PC-3 (cell line): Measurements from ENCODE around the gene ATP2B2. TPM values are rescaled to one million over a fixed set of nuclear protein-coding genes. Genes with fewer than 3 reads are reported as not detected.

Source experiments
- ATAC-seq: fragments of 200-7000 bp; cut with Tn5 transposase; 2 replicates; pipeline ENCODE4 v1.9.1; 2020; ENCODE audit warnings: mild to moderate bottlenecking, moderate library complexity
- BruUV-seq: library from RNA; stranded (reverse); fragments of 400-500 nt; replicated peaks from 2 replicates; lab custom pipeline; 2021; lab: Mats Ljungman, UMichigan
- CTCF ChIA-PET: fragments of 300-600 bp; sonication (Branson Sonifier 250); formaldehyde crosslinking; loops from one replicate; lab custom pipeline; 2022; ENCODE audit warnings: antibody characterized with exemption; lab: Charles Lee
- POLR2A ChIA-PET: fragments of 300-600 bp; sonication (Branson Sonifier 250); formaldehyde crosslinking; loops from one replicate; lab custom pipeline; 2022; ENCODE audit warnings: antibody characterized with exemption; ENCODE audit not compliant: unreplicated experiment; lab: Charles Lee
- DNase-seq: peaks from one replicate; pipeline ENCODE4 v3.0.0-alpha.2; 2015
- H2AFZ ChIP-seq: fragments of 300-600 bp; sonication (generic); 2 replicates; pipeline ENCODE4 v1.6.0; 2016; ENCODE audit warnings: antibody characterized with exemption, low read length
- H3F3A ChIP-seq: fragments of 300-600 bp; sonication (generic); one replicate; pipeline ENCODE4 v1.6.0; 2017; ENCODE audit warnings: antibody characterized with exemption, low read length, control low read depth, mild to moderate bottlenecking; ENCODE audit not compliant: unreplicated experiment
- H3K27ac ChIP-seq: fragments of 300-600 bp; sonication (generic); 2 replicates; pipeline ENCODE4 v1.5.1; 2016; ENCODE audit warnings: mild to moderate bottlenecking, low read length
- H3K27me3 ChIP-seq: fragments of 300-600 bp; sonication (generic); 2 replicates; pipeline ENCODE4 v1.6.1; 2016; ENCODE audit warnings: low read length, mixed read lengths
- H3K36me3 ChIP-seq: fragments of 300-600 bp; sonication (generic); 2 replicates; pipeline ENCODE4 v1.6.1; 2016; ENCODE audit warnings: low read depth, mixed run types, low read length, mixed read lengths
- H3K4me1 ChIP-seq: fragments of 300-600 bp; sonication (generic); 2 replicates; pipeline ENCODE4 v1.5.1; 2016; ENCODE audit warnings: low read length; ENCODE audit not compliant: insufficient read depth
- H3K4me2 ChIP-seq: fragments of 300-600 bp; sonication (generic); 2 replicates; pipeline ENCODE4 v1.6.0; 2016; ENCODE audit warnings: low read length
- H3K4me3 ChIP-seq: fragments of 300-600 bp; sonication (generic); 2 replicates; pipeline ENCODE4 v1.5.1; 2016; ENCODE audit warnings: mild to moderate bottlenecking, low read length, mixed read lengths
- H3K79me2 ChIP-seq: fragments of 300-600 bp; sonication (generic); 2 replicates; pipeline ENCODE4 v1.6.1; 2017; ENCODE audit warnings: low read length, mixed read lengths
- H3K9ac ChIP-seq: fragments of 300-600 bp; sonication (generic); 2 replicates; pipeline ENCODE4 v1.6.0; 2016; ENCODE audit warnings: mild to moderate bottlenecking, low read length
- H3K9me2 ChIP-seq: fragments of 300-600 bp; sonication (generic); replicated peaks from 2 replicates; pipeline ENCODE4 v1.6.1; 2016; ENCODE audit warnings: mixed run types, low read length, mixed read lengths
- H3K9me3 ChIP-seq: fragments of 300-600 bp; sonication (generic); 2 replicates; pipeline ENCODE4 v1.6.1; 2016; ENCODE audit warnings: low read length, mixed read lengths
- H4K20me1 ChIP-seq: fragments of 300-600 bp; sonication (generic); 2 replicates; pipeline ENCODE4 v1.6.1; 2016; ENCODE audit warnings: low read length, mixed read lengths
- EZH2 ChIP-seq: fragments of 300-600 bp; sonication (generic); IDR thresholded peaks from one replicate; pipeline ENCODE4 v1.6.1; 2017; ENCODE audit warnings: antibody characterized with exemption, mild to moderate bottlenecking, low read length; ENCODE audit not compliant: unreplicated experiment
- EZH2phosphoT487 ChIP-seq: fragments of 300-600 bp; sonication (generic); IDR thresholded peaks from 2 replicates; pipeline ENCODE4 v1.6.1; 2018; ENCODE audit warnings: mild to moderate bottlenecking, antibody characterized with exemption, low read length, borderline replicate concordance
- intact Hi-C: fragments of 100-400 bp; cut with micrococcal nuclease; formaldehyde crosslinking; loops from 2 replicates; pipeline ENCODE4 v1.9.0; 2023
- total RNA-seq: library from RNA; depleted of rRNA; stranded (reverse); fragments of >200 nt; gene quantifications from 2 replicates; pipeline ENCODE4 v1.2.3, GENCODE V29; 2014
- TF ChIP-seq, protein P1 (sequence below): fragments of 300-600 bp; sonication (generic); conservative IDR thresholded peaks from 2 replicates; pipeline ENCODE4 v1.5.1; 2017; ENCODE audit warnings: antibody characterized with exemption, low read depth, mild to moderate bottlenecking, low read length

Gene ATP2B2
- total RNA-seq, 1 experiment from 2014 or later = not detected

DNA sequence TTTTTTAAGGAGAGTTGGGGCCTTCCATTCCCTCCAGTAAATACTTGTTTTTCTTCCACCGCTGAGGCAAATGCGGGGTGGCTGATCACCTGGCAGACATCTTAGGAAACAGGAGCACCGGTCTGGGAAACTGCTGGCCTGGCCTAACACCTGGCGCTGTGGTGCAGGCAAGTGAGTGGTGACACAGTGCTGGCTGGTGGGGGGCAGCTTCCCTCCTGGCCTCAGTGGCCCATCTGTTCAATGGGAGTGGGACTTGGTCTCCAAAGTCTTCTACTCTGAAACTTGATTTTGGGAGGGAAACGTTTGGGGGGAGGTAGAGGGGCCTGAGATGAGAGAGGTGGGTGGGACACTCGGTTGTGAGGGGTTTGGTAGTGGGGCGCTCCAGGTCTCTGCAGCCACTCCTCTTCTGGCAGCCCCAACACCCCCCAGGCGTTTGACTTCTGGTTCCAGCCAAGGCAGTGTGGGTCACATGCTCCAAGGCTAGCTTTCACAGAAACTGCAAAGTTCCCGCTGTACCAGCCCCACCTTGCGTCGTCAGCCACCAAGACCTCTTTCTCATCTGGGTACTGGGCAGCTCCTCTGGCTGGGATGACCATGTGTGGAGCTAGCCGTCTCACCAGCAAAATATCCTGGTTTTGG, 217.3 kb downstream of the ATP2B2 start:
- intact Hi-C loops = loop anchor here (10.0 kb wide), 1 partner anchor 443 kb away; the partner anchor contains the start of gene RPUSD3
- Histone ChIP-seq H3K4me2 (no peak overlapping the region), H3K4me1 (peaks cover 12% of the 10 kb centered on the region), H3K9me3 (no peaks in the 10 kb centered on the region), H2AFZ (no peak overlapping the region), H3F3A (no peaks in the 10 kb centered on the region), H3K27ac (no peak overlapping the region), H3K27me3 (no peaks in the 10 kb centered on the region), H3K9ac (no peak overlapping the region), H3K4me3 (no peak overlapping the region), H3K9me2 (no peaks in the 10 kb centered on the region), H3K36me3 (peaks cover 12% of the 10 kb centered on the region; the same call in 1 of the 2 replicates), H3K79me2 (no peaks in the 10 kb centered on the region), H4K20me1 (no peaks in the 10 kb centered on the region)
- ATAC-seq = no peak
- ChIA-PET POLR2A (no interaction called here), CTCF (no interaction called here)
- no peak for DNase-seq
- no peak for TF ChIP-seq EZH2phosphoT487
- TF ChIP-seq EZH2 = no peak
- TF ChIP-seq, protein P1, sequence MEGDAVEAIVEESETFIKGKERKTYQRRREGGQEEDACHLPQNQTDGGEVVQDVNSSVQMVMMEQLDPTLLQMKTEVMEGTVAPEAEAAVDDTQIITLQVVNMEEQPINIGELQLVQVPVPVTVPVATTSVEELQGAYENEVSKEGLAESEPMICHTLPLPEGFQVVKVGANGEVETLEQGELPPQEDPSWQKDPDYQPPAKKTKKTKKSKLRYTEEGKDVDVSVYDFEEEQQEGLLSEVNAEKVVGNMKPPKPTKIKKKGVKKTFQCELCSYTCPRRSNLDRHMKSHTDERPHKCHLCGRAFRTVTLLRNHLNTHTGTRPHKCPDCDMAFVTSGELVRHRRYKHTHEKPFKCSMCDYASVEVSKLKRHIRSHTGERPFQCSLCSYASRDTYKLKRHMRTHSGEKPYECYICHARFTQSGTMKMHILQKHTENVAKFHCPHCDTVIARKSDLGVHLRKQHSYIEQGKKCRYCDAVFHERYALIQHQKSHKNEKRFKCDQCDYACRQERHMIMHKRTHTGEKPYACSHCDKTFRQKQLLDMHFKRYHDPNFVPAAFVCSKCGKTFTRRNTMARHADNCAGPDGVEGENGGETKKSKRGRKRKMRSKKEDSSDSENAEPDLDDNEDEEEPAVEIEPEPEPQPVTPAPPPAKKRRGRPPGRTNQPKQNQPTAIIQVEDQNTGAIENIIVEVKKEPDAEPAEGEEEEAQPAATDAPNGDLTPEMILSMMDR = no peak
- no TSS peak for BruUV-seq

GRCh38 chr3:10286596-10287295, 218.6 kb downstream of the ATP2B2 start:
- Histone ChIP-seq H3K36me3 (peaks cover 15% of the 10 kb centered on the region), H3K27ac (no peak overlapping the region), H2AFZ (no peak overlapping the region), H3K9me3 (no peaks in the 10 kb centered on the region), H3K9ac (no peak overlapping the region), H3K79me2 (no peaks in the 10 kb centered on the region), H3K27me3 (no peaks in the 10 kb centered on the region), H3K4me3 (no peak overlapping the region), H3K4me1 (peaks cover 12% of the 10 kb centered on the region), H4K20me1 (no peaks in the 10 kb centered on the region), H3K4me2 (0 out of 2 replicates have a peak overlapping the region, but pooled peaks have one; percentile 12), H3F3A (no peaks in the 10 kb centered on the region), H3K9me2 (no peaks in the 10 kb centered on the region)
- intact Hi-C loops = loop anchor here (10.0 kb wide), 1 partner anchor 442 kb away; the partner anchor contains the start of gene RPUSD3
- DNase-seq (peak; percentile 88), ATAC-seq (peak; percentile 77)
- CTCF ChIA-PET = interaction anchor here (0.5 to 1.1 kb wide), 5 partner anchors 145 to 638 kb away, joined by 3 to 4 read pairs (median 4); partner anchors contain the start of gene VHL
- POLR2A ChIA-PET = interaction anchor here (0.6 kb wide), 1 partner anchor 33 kb away, joined by 3 read pairs; no protein-coding TSS in a partner anchor
- BruUV-seq = no TSS peak
- TF ChIP-seq, protein P1 = peak; percentile 88
- TF ChIP-seq EZH2 (no peak), EZH2phosphoT487 (no peak)
